Measurements from ENCODE around the gene SEC61A1.

- TF ChIP-seq HIC1 (tag by site-specific recombination; IDR thresholded peaks at IDR 0.05): no peak
- TF ChIP-seq PRDM4 (tag by site-specific recombination; IDR thresholded peaks at IDR 0.05): no peak
- no peak for TF ChIP-seq CTCF (tag by site-specific recombination; IDR thresholded peaks at IDR 0.05)
- no peak for TF ChIP-seq ZNF585B (tag by site-specific recombination; IDR thresholded peaks at IDR 0.05)
- no peak for TF ChIP-seq OVOL3 (tag by site-specific recombination; IDR thresholded peaks at IDR 0.05)
- no peak for TF ChIP-seq GFI1B (tag by site-specific recombination; IDR thresholded peaks at IDR 0.05)
- TF ChIP-seq ZBTB20 (tag by site-specific recombination; IDR thresholded peaks at IDR 0.05): 0 out of 2 replicates have a peak, but pooled peaks have one; percentile 14
- TF ChIP-seq PBX3 (CRISPR knock-in tag; IDR thresholded peaks at IDR 0.05): no peak
- peak; percentile 78 for TF ChIP-seq KLF16 (tag by site-specific recombination; IDR thresholded peaks at IDR 0.05)
- TF ChIP-seq KLF10 (tag by site-specific recombination; IDR thresholded peaks at IDR 0.05): peak; percentile 97
- TF ChIP-seq ZNF155 (tag by site-specific recombination; IDR thresholded peaks at IDR 0.05): no peak
- TF ChIP-seq YY1 (tag by site-specific recombination; IDR thresholded peaks at IDR 0.05): no peak
- 0 out of 2 replicates have a peak, but pooled peaks have one; percentile 16 for TF ChIP-seq ZNF692 (tag by site-specific recombination; IDR thresholded peaks at IDR 0.05)
- no peak for TF ChIP-seq ZNF114 (tag by site-specific recombination; IDR thresholded peaks at IDR 0.05)
Measured at GRCh38 chr3:128051837-128052594, at the start of gene SEC61A1.
